Measurements from ENCODE around the gene TNIP1.

DNA sequence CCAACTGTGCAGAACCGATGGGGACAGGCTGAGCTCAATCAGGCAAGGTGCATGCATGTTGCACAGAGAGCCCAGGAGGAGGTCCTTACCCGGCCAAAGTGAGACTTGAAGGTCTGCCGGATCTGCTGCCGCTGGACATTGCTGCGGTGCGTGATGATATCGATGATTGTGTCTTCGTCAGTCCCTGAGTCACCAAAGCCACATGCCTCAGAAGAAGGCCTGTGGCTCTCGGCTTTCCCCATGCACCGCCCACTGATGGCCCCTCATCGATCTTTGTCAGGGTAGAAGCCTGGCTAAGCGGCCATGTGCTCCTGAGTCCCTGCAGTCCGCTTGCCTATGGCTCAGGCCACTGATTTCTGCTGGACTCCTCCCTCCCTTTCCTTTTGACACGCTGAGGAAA, 42.0 kb upstream of the TNIP1 start:
- no peak for TF ChIP-seq POLR2A (IDR thresholded peaks at IDR 0.05)
- TF ChIP-seq, protein P1, sequence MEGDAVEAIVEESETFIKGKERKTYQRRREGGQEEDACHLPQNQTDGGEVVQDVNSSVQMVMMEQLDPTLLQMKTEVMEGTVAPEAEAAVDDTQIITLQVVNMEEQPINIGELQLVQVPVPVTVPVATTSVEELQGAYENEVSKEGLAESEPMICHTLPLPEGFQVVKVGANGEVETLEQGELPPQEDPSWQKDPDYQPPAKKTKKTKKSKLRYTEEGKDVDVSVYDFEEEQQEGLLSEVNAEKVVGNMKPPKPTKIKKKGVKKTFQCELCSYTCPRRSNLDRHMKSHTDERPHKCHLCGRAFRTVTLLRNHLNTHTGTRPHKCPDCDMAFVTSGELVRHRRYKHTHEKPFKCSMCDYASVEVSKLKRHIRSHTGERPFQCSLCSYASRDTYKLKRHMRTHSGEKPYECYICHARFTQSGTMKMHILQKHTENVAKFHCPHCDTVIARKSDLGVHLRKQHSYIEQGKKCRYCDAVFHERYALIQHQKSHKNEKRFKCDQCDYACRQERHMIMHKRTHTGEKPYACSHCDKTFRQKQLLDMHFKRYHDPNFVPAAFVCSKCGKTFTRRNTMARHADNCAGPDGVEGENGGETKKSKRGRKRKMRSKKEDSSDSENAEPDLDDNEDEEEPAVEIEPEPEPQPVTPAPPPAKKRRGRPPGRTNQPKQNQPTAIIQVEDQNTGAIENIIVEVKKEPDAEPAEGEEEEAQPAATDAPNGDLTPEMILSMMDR (IDR thresholded peaks at IDR 0.05) = no peak

Measured in testis (tissue), 2 donors.